Measurements from ENCODE around the gene TEPSIN.

GRCh38 chr17:81261096-81261495 lies 22.2 kb upstream of the TEPSIN start:
- no peak for TF ChIP-seq CTCF (conservative IDR thresholded peaks at IDR 0.05 in 1 of 2, IDR thresholded peaks at IDR 0.05 in 1 of 2; ENCODE audit: extremely low read depth in 1 of 2, insufficient read depth in 1 of 2, low read depth in 1 of 2, low read length in 2 of 2)
- no peak for TF ChIP-seq EZH2 (IDR thresholded peaks at IDR 0.05; ENCODE audit: borderline replicate concordance, low read length)
